GM21360 (cell line): ENCODE measurements around the gene NEDD9.

Source experiments
- ATAC-seq: cut with Tn5 transposase; IDR thresholded peaks from one replicate; pipeline ENCODE4 v1.9.1; 2021; ENCODE audit warnings: mild to moderate bottlenecking, moderate library complexity; ENCODE audit not compliant: unreplicated experiment

Gene NEDD9, protein sequence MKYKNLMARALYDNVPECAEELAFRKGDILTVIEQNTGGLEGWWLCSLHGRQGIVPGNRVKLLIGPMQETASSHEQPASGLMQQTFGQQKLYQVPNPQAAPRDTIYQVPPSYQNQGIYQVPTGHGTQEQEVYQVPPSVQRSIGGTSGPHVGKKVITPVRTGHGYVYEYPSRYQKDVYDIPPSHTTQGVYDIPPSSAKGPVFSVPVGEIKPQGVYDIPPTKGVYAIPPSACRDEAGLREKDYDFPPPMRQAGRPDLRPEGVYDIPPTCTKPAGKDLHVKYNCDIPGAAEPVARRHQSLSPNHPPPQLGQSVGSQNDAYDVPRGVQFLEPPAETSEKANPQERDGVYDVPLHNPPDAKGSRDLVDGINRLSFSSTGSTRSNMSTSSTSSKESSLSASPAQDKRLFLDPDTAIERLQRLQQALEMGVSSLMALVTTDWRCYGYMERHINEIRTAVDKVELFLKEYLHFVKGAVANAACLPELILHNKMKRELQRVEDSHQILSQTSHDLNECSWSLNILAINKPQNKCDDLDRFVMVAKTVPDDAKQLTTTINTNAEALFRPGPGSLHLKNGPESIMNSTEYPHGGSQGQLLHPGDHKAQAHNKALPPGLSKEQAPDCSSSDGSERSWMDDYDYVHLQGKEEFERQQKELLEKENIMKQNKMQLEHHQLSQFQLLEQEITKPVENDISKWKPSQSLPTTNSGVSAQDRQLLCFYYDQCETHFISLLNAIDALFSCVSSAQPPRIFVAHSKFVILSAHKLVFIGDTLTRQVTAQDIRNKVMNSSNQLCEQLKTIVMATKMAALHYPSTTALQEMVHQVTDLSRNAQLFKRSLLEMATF

DNA sequence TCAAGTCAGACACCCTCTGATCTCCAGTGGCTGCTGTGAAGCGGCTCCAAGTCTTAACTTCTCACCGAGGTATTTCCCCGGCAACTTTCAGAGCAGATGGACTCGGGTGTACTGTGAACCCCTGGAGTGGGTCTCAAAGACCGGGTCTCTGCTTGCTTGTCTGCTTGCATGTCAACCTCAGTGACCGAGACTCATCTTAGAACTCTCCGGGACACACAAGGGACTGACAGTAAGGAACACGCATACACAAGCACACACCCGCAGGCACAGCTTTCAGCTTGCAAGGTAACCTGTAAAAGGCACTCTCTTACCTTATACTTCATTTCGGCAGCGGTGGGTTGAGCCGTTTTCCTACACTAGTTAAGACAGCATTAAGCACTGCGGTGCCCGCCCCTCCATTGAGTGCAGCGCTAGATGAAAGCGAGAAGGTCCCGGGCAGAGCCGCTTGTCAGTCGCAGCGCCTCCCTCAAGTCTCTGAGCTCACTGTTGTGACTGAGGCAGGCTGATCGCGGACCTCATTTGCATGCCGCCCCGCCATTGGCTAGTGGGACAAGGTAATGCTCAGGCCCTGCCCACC, at the start of gene NEDD9:
TSS of gene NEDD9 (minus strand) at position 476 of the 577 bp plus-strand sequence. CDS start at position 323, 153 bp downstream.
- ATAC-seq = peak; percentile 99

DNA sequence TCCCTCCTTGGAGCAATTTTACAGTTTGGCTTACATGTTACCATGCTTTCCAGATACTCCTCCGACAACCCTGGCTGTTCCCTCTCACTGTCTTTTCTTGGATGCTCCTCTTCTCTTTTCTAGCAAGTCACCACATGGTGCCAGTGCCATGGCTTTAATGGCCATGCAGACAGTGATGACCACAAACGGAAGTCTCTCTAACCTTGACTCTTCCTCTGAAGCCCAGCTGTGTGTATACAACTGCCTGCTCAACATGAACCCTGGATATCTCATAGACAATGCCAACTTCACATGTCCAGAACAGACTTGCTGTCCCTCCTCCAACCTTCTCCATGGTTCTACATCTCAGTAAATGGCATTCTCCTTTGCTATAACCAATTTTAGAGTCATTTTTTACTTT, 49.8 kb upstream of the NEDD9 start:
- no peak for ATAC-seq

DNA sequence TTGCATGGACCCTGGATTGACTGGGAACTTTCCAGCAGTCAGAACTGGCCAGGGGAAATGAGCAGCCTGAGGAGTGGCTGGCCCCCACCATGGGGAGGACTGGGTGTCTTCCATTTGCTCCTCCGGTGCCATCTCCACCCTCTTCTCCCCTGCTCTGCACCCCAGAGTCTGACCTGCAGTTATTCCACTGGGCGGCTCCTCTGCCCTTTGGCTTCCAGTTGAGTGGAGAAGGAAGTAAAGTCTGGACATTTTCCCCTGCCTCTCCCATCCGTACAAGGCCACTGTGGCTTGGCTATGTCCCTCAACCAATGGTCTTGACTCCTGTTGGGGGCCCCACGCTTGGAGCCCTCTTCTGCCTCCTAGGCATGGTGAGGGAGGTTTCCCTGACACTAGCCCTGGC, 47.9 kb upstream of the NEDD9 start:
- no peak for ATAC-seq

DNA sequence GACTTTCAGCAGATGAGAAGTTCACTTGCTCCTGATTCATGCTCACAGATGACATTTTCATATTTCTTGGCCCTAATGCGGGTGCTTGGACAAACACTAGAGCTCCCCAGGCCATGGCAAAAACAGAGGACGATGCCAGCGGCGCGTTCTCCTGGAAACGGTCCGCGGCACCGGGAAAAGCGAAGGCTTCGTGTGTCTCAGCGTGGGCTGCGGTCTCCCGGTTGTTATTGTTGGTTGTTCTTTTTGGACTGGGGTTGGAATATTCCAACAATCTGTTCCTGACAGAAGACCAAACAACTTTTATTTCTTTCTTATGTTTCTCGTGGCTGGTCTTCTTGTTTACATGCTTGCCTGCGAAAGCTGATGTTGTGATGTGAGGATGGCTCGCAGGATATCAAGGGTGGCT, 46.8 kb upstream of the NEDD9 start:
- no peak for ATAC-seq

DNA sequence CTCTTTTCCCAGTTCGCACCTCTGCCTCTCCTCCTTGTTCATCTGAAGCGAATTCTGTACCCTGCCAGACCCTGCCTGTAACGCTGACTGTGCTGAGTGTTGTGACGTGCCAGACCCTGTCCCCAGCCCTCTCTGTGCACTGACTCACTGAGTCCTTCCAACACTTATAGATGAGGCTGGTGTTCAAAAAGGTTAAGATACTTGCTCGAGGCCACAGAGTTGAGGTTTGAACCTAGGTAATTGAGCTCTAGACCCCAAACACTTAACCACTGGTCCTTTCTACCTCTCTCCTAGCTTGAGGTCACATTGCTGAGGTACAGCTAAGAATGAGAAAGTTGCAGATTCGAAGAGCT, 45.7 kb upstream of the NEDD9 start:
- no peak for ATAC-seq

DNA sequence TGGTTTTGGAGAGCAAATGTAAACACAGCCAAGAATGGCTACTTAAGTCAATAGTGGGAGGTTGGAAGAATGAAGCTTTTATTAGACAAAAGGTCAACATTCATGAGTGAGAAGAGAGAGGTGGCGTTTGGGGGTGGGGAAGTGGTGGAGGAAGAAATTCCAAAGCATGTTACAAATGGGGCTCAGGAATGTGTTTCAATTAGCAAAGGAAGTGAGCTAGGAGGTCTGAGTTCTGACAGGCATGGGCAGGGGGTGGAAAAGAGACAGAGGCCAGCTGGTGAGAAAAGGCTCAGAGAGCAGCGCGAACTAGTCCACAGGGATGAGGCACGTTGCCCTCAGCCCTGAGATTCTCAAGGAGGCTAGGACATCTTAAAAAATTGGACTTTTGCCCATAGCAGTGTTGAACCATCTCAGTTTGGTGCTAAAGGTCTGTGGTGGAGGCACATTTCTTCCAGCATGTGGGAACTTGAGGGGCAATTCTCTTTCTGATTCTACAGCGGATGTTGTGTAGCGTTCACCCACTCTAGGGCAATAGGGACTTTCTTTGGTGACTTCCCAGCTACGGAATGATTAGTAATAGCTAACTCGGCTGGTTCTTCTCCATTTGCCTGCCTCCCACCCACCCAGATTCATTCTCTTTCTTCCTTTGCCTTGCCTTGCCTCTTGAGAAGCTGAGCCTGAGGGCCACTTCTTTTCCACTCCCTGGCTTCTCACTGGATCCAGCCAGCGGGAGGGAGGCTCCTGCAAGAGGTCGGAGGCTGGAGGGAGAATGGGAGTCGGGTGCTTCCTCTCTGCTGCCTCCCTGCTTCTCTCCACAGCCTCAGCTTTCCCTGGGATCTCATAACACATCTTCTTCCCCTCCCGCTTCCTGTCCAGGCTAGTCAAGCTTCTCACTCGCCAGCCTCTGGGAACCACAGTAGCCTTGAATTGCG, 45.1 kb upstream of the NEDD9 start:
- ATAC-seq = peak; percentile 44

DNA sequence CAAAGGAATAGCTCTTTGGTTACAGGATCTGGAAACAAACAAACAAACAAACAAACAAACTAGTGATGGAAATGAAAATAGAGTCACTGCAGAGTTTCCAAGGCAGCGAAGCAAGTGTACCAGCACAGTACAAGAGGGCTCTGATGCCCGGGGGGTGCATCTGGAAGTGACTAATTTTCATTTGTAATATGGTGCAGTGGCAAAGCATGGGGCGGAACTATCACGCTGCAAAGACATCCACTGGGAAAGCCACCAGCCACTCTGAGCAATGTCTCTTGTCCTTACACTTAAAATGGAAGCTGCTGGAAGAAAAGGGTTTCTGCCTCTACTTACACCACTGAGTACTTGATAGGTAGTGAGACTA, 44.4 kb upstream of the NEDD9 start:
- no peak for ATAC-seq

DNA sequence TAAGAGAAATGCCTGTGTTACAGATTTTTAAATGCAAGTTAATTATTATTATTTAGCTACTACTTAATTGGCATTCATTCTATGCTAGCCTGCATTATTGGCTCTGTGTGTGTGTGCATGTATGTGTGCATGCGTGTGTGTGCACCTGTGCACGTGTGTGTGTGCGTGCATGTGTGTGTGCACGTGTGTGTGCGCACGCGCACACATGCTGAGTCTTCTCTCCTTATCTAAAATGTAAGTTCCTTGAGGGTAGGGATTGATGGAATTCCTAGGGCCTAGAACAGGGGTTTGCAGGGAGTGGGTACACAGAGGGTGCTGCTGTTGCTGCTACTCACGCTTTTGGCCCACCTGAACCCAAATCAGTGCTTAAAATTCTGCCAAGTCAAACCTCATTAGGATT, 43.8 kb upstream of the NEDD9 start:
- ATAC-seq = no peak

DNA sequence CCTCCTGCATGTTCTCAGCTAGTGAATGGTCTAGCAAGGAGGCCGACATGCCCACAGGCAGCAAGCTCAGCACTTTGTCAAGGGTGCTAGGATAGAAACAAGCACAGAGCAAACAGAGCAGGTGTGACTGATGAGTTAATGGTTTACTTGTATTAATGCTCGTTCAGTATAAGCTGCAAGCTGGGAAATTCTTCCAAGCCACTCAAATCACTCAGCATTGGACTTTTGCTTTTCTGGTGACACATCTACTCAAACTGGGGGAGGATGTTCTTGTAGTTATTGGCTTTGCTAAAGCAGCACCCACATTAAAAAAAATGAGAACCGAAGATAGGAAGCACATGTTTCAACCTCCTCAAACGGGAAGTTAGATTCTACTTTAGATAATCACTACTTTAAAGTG, 43.1 kb upstream of the NEDD9 start:
- ATAC-seq = peak; percentile 56

DNA sequence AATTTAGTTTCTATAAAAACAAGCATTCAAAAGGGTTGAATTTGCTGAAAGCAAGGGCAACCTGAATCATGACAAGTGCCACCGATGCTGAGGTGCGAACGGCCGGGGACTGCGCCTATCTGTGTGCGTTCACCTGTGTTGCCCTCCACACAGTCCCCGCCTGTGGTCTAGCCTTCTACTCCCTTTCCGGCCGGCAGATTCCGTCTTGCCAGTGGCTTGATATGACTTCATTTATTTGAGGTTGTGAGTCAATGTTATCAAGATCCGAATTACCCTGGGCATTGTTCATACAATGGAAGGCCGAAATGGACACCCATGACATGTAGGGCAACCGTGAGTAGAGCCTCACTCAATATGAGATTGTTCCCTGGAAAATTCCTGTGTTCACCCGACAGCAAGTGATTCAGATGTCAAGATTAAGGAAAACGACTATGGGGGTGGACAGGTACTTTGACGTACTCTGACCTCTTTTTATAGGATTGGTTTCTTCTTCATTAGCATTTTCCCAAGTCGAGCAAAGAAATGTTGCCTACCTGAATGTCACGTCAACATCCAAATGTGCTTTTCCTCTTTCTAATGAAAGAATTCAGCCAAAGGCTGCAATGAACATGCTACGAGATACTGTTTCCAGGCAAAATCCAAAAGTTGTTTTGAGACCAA, 41.1 kb upstream of the NEDD9 start:
- no peak for ATAC-seq

DNA sequence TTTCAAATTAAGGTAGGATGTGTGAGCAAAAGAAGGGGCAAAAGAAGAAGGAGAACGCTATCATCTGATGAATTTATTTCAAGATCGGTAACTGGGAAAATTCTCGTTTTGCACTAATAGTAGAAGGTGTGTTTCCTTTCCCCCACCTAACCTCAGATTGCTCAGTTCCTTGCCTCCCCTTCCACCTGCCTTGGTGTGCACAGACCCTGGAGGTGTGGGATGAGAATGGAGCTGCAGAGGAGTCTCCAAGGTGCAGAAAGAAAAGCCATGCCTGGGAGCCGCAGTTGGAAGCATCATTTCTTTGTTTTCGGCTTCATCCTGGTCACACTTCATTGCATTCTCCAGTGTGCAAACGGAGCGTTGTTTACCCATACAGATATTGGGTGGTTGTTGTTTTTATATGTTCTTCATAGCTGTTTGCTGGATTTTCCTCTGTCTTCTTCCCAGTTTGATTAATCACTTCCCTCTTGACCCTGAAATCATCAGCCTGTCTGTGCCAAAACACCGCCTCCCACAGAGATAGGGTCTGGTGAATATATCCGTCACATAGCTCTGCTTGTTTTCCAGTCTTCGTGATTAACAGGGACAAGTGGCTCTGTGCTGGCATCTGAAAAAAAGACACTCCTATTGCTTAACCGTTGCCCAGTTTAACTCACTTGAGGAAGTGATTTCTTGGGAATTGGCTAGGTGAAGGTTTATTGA, 40.2 kb upstream of the NEDD9 start:
- ATAC-seq = no peak

DNA sequence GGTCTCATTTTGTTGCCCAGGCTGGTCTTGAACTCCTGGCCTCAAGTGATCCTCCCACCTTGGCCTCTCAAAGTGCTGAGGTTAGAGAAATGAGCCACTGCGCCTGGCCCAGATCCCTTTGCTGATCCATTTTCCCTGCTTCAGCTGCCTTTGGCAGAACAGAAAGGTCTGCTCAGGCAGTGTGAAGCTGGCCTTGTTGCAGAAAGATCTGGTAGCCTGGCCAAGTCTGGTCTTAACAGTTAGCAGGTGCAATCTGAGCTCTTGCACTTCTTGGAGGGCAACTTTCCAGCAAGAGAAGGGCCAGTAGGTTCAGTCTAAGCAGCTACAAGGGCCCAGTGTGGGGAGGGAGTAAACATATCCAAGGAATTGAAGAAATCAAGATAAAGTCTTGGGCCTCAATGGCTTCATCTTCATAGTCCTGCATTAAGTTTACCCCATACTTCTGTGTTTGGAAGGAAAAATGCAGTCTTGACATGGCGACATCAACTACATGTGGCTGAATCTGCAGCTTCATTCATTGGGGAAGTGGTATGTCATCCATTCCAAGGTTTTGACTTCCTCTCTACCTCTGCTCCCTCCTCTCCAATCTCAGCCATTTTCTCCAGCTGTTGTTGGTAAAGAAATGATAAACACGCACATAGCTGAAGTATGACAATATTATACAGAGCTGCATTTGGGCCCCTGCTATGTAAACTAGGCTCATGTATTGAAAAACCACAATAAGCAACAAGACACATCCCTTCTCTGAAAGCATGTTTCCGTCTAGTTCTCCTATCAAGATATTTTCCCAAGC, 39.0 kb upstream of the NEDD9 start:
- no peak for ATAC-seq

DNA sequence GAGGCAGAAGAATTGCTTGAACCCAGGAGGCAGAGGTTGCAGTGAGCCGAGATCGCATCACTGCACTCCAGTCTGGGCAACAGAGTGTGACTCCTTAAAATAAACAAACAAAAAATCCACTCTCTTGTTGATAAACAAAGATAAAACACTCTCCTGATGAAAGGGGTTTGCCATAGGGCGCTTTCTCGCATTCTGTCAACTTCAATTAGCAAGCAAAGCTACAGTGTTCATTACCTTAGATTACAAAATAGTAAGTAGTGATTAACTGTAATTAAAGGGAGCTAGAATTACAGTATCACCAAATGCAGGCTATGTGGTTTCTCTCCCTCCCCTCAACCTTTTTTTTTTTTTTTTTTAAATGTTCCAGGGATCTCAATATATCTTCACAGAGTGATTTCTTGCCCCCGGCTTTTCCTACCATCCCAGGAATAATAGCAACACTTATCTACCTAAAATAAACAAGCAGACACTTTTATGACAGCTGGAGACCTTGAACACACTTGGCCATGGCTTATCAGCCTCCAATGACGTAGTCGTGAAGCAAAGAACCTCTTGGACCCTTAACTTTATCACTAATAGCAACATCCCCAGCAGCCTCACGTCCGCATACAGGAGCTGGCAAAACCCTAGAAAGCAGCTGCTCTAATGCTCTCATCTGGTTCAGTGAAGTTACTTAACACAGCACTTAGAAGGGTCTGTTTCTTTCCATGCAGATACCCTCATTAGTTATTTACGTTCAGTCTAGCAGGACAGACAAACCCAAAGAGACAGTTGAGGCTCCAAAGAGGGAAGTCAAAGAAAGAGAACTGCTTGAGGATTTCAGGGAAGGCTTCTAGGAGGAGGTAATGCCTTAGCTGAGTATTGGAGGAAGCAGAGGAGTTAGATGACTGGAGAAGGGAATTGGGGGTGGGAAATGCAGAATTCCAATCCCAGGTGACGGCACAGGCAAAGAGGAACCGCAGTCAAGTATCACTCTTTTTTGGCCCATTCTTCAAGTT, 37.9 kb upstream of the NEDD9 start:
- ATAC-seq = no peak

DNA sequence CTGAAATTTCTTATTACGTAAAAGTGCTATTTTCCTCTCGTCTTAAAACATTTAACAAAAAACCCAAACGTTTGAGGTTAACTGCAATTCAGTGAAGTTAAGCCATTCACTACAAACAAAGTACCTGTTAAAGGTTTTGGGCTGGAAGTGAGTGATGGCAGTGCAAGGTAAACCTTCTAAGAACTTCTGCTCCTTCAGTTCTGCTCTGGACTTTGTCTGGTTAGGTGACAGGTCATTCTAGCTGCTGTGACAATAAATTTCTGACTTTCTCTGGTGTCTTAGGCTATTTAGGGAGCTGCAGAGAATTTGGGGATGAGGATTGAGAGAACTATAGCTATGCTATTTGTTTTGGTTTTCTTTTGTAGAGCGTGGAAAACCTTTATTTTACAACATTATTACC, 36.5 kb upstream of the NEDD9 start:
- ATAC-seq = no peak

DNA sequence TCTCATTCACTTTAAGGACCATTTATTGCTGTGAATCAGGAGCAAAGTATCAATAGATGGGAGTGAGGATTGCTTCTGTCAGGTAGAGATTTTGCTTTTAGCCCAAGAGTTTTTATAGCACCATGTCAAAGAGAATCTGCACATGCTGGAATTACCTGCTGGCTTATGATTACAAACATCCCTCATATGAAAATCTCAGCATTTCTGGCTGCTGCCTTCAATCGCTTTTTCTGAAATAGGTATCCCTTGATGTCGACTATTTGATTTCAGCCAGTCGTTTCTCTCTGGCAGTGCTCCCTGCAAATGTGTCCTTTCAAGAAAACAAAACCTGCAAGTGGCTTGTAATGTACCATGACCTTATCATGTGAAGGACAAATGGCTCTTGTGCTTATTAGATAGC, 34.5 kb upstream of the NEDD9 start:
- no peak for ATAC-seq

DNA sequence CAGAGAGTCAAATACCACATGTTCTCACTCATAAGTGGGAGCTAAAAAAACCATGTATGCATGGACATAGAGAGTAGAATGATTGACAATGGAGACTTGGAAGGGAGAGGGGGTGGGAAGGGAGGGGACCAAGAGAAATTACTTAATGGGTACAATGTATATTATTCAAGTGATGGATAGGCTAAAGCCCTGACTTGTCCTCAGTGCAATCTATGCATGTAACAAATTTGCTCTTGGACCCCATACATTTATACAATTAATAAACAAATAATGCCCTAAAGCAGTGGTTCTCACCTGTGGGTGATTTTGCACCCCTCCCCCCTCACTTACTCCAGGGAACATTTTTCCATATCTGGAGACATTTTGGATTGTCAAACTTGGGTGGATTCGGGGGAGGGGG, 33.5 kb upstream of the NEDD9 start:
- ATAC-seq = no peak

DNA sequence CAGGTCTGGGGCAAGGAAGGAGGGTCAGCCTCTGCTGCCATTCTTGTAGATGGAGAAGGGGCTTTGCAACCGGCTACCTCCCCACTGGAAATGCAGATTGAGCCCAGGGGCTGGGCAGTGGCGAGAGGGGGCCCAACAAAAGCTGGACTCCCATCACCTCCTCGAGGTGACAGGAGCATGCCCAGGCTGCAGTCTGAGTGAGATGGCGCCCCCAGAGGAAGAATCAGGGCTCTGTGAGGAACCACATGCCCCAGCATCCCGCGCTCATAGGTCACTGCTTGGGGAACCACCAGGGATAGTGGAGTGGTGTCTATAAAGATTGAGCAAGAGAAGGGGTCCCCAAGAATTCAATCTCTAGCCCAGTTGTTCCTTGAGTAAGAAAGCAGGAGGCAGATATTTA, 31.6 kb upstream of the NEDD9 start:
- ATAC-seq = no peak

DNA sequence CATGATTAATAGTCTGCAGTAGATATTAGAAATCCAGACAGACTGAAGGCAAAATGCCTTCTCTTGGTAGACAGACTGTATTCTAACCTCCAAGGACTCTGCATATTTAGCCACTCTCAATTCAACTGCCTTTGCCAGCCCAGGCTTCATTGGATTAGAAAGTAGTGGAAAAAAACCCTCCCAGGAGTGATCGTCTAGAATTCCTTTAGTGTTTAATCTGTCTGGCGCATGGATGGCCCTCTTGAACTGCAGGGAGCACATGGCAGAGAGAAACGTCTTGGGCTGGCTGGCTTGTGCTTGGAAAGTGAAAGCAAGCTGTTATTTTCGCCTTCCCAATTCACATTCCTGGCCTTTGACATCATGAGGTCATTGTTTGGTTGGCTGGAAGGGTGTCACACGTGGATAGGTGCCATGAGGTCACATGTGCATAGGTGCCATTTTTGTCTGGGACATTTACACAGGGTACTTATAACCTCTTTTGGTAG, 30.9 kb upstream of the NEDD9 start:
- no peak for ATAC-seq
